Neural crest cell (in vitro differentiated cells): Measurements from ENCODE around the gene B3GAT2. TPM values are rescaled to one million over a fixed set of nuclear protein-coding genes. Genes with fewer than 3 reads are reported as not detected.

ENCODE experiments used
- DNase-seq: peaks from one replicate; pipeline ENCODE4 v3.0.0; 2021; ENCODE audit warnings: low read depth, mixed read lengths, low spot score
- H3K27ac Mint-ChIP-seq: one replicate; pipeline ENCODE4 v1.8.0; 2021; ENCODE audit warnings: mild to moderate bottlenecking, mixed read lengths; ENCODE audit not compliant: unreplicated experiment
- H3K27me3 Mint-ChIP-seq: 2 replicates; pipeline ENCODE4 v1.8.0; 2021; ENCODE audit warnings: low read depth, mild to moderate bottlenecking, mixed read lengths
- H3K36me3 Mint-ChIP-seq: 2 replicates; pipeline ENCODE4 v1.8.0; 2021; ENCODE audit warnings: low read depth, mild to moderate bottlenecking, mixed read lengths
- H3K4me1 Mint-ChIP-seq: 2 replicates; pipeline ENCODE4 v1.8.0; 2021; ENCODE audit warnings: mixed read lengths
- H3K4me3 Mint-ChIP-seq: one replicate; pipeline ENCODE4 v1.8.0; 2021; ENCODE audit warnings: mild to moderate bottlenecking, mixed read lengths
- H3K9me3 Mint-ChIP-seq: 2 replicates; pipeline ENCODE4 v1.8.0; 2021; ENCODE audit warnings: mixed read lengths
- CTCF ChIP-seq: fragments of 200-600 bp; sonication (generic); conservative IDR thresholded peaks from 2 replicates; pipeline ENCODE4 v1.5.0; 2021; ENCODE audit warnings: antibody characterized with exemption, mild to moderate bottlenecking
- total RNA-seq: library from RNA; stranded (reverse); gene quantifications from 2 replicates; pipeline ENCODE4 v1.2.1, GENCODE V29; 2021

B3GAT2 gene
- total RNA-seq, 1 donor from 2014 or later, result 1.2 TPM

- peak; percentile 83 for DNase-seq
- H3K27me3 Mint-ChIP-seq, result no peaks in the 10 kb centered on the region
- no peak overlapping the region for H3K27ac Mint-ChIP-seq
- no peak overlapping the region for H3K4me3 Mint-ChIP-seq
- H3K36me3 Mint-ChIP-seq, result no peaks in the 10 kb centered on the region
- peak; percentile 91 for TF ChIP-seq CTCF
- no peaks in the 10 kb centered on the region for H3K4me1 Mint-ChIP-seq
- H3K9me3 Mint-ChIP-seq, result no peaks in the 10 kb centered on the region
Measured at GRCh38 chr6:70884074-70884983, 72.5 kb downstream of the B3GAT2 start.

- Mint-ChIP-seq H3K36me3 (no peaks in the 10 kb centered on the region), H3K27me3 (no peaks in the 10 kb centered on the region), H3K9me3 (no peaks in the 10 kb centered on the region), H3K4me3 (no peak overlapping the region), H3K27ac (no peak overlapping the region), H3K4me1 (peaks cover 3% of the 10 kb centered on the region)
- DNase-seq, result no peak
- no peak for TF ChIP-seq CTCF
Measured at GRCh38 chr6:70879496-70879895, 77.4 kb downstream of the B3GAT2 start.

- Mint-ChIP-seq H3K27me3 (no peaks in the 10 kb centered on the region), H3K9me3 (peaks cover 18% of the 10 kb centered on the region), H3K4me1 (peaks cover 6% of the 10 kb centered on the region), H3K27ac (no peak overlapping the region), H3K36me3 (peaks cover 9% of the 10 kb centered on the region), H3K4me3 (no peak overlapping the region)
- DNase-seq, result no peak
- no peak for TF ChIP-seq CTCF
Measured at GRCh38 chr6:70874181-70874913, 82.5 kb downstream of the B3GAT2 start.

GRCh38 chr6:70872469-70872868 is 84.4 kb downstream of the B3GAT2 start:
- Mint-ChIP-seq H3K4me1 (peaks cover 6% of the 10 kb centered on the region), H3K36me3 (peaks cover 9% of the 10 kb centered on the region), H3K27ac (no peak overlapping the region), H3K4me3 (no peak overlapping the region), H3K9me3 (peaks cover 23% of the 10 kb centered on the region), H3K27me3 (no peaks in the 10 kb centered on the region)
- TF ChIP-seq CTCF, result no peak
- no peak for DNase-seq

- H3K9me3 Mint-ChIP-seq, result peaks cover 4% of the 10 kb centered on the region
- peaks cover 5% of the 10 kb centered on the region for H3K36me3 Mint-ChIP-seq
- peak overlapping the region; percentile 70 for H3K27ac Mint-ChIP-seq
- DNase-seq, result no peak
- TF ChIP-seq CTCF, result no peak
- H3K27me3 Mint-ChIP-seq, result no peaks in the 10 kb centered on the region
- H3K4me1 Mint-ChIP-seq, result peaks cover 16% of the 10 kb centered on the region
- H3K4me3 Mint-ChIP-seq, result peak overlapping the region; percentile 35
Measured at GRCh38 chr6:70864401-70864800, 92.5 kb downstream of the B3GAT2 start.
